Gastroesophageal sphincter (tissue), 4 donors: ENCODE measurements around the gene GRID1. TPM values are rescaled to one million over a fixed set of nuclear protein-coding genes. Genes with fewer than 3 reads are reported as not detected.

ENCODE experiments used
- ATAC-seq: fragments of 150-250 bp; one replicate; pipeline ENCODE4 v1.9.1; 2016; ENCODE audit warnings: mild to moderate bottlenecking, moderate library complexity
- H3K27ac ChIP-seq, 4 donors: fragments of 200-600 bp; sonication (generic) in 3 of 4; 1 replicate in 3 of 4; 2 replicates in 1 of 4; pipeline ENCODE4 v1.5.1; 2016 to 2019
- H3K27me3 ChIP-seq: fragments of 200-600 bp; sonication (generic); one replicate; pipeline ENCODE4 v1.5.1; 2019
- H3K36me3 ChIP-seq, 2 donors: fragments of 200-600 bp; sonication (generic); one replicate each; pipeline ENCODE4 v1.5.1; 2019; ENCODE audit warnings: control low read depth in 1 of 2
- H3K4me1 ChIP-seq, 3 donors: fragments of 200-600 bp; sonication (generic); 1 replicate in 2 of 3; 2 replicates in 1 of 3; pipeline ENCODE4 v1.5.1; 2016 to 2019; ENCODE audit warnings: control low read depth in 2 of 3
- H3K4me3 ChIP-seq, 2 donors: fragments of 200-600 bp; sonication (generic); one replicate each; pipeline ENCODE4 v1.5.1; 2019; ENCODE audit warnings: mild to moderate bottlenecking in 1 of 2, moderate library complexity in 1 of 2
- H3K9me3 ChIP-seq, 3 donors: fragments of 200-600 bp; sonication (generic); one replicate each; pipeline ENCODE4 v1.5.1; 2017 to 2019; ENCODE audit warnings: control low read depth in 2 of 3
- EP300 ChIP-seq: sonication (generic); formaldehyde crosslinking; IDR thresholded peaks from one replicate; pipeline ENCODE4 v1.6.1; 2017; ENCODE audit warnings: antibody characterized with exemption, mild to moderate bottlenecking
- POLR2A ChIP-seq, 2 donors: fragments of 450-650 bp; IDR thresholded peaks; one replicate each; pipeline ENCODE4 v1.6.1; 2017; ENCODE audit warnings: antibody characterized with exemption in 2 of 2, mild to moderate bottlenecking in 2 of 2, moderate library complexity in 1 of 2
- POLR2AphosphoS5 ChIP-seq: sonication (generic); formaldehyde crosslinking; IDR thresholded peaks from one replicate; pipeline ENCODE4 v1.6.1; 2017; ENCODE audit warnings: antibody characterized with exemption
- WGBS, 2 donors: methylation state at CpG; one replicate each; pipeline ENCODE4 v1.1.5; 2018; ENCODE audit warnings: low coverage in 1 of 2; 5-methylcytosine and 5-hydroxymethylcytosine counted together
- total RNA-seq, 4 donors: library from RNA; depleted of rRNA; stranded (reverse); fragments of >200 nt; gene quantifications; one replicate each; pipeline ENCODE4 v1.1.0, GENCODE V29; 2016
- TF ChIP-seq, protein P1 (sequence below), 4 experiments: fragments of 200-600 bp in 2 of 4; fragments of 450-650 bp in 2 of 4; sonication (generic) in 1 of 4; IDR thresholded peaks; one replicate each; pipeline ENCODE4 v1.5.1; 2017 to 2019; ENCODE audit warnings: antibody characterized with exemption in 4 of 4, mild to moderate bottlenecking in 2 of 4, moderate library complexity in 2 of 4

Gene GRID1
- total RNA-seq, 4 donors from 2014 or later, result 1.2 to 2.7 (median 1.7) TPM

DNA sequence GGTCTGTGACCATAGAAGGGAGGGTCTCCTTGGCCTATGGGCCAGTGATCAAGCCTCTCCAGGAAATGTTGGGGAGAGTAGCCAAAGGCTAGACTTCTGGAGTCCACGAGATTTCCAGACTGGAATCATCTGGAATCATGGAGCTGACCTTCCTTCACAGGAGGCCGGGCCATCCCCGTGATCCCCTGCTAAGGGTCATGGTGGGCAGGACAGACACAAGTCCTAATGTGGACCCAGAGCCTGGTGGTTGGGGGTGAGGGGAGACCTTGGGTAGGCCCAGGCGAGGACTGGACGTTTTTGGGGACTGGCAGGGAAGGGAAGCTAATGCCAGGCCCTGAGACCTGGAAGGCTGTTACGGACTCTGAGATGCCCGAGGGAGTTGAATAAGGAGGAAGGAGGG, 9.8 kb upstream of the GRID1 start:
- TF ChIP-seq POLR2A (IDR thresholded peaks at IDR 0.05), result no peak
- no peak for TF ChIP-seq POLR2AphosphoS5
- TF ChIP-seq, protein P1, sequence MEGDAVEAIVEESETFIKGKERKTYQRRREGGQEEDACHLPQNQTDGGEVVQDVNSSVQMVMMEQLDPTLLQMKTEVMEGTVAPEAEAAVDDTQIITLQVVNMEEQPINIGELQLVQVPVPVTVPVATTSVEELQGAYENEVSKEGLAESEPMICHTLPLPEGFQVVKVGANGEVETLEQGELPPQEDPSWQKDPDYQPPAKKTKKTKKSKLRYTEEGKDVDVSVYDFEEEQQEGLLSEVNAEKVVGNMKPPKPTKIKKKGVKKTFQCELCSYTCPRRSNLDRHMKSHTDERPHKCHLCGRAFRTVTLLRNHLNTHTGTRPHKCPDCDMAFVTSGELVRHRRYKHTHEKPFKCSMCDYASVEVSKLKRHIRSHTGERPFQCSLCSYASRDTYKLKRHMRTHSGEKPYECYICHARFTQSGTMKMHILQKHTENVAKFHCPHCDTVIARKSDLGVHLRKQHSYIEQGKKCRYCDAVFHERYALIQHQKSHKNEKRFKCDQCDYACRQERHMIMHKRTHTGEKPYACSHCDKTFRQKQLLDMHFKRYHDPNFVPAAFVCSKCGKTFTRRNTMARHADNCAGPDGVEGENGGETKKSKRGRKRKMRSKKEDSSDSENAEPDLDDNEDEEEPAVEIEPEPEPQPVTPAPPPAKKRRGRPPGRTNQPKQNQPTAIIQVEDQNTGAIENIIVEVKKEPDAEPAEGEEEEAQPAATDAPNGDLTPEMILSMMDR (IDR thresholded peaks at IDR 0.05), result no peak
- TF ChIP-seq EP300, result no peak
- Histone ChIP-seq H3K36me3 (no peaks in the 10 kb centered on the region), H3K4me3 (no peak overlapping the region), H3K9me3 (no peaks in the 10 kb centered on the region), H3K4me1 (peaks cover 0 to 10% (median 5%) of the 10 kb centered on the region in 3 donors), H3K27me3 (peaks cover 70% of the 10 kb centered on the region), H3K27ac (no peak overlapping the region)
- ATAC-seq, result no peak
- 74% methylated on average over 4 of the region's 7 CpGs; no CpG with 5 or more reads in 1 of the 2 donors for WGBS, 2 donors

DNA sequence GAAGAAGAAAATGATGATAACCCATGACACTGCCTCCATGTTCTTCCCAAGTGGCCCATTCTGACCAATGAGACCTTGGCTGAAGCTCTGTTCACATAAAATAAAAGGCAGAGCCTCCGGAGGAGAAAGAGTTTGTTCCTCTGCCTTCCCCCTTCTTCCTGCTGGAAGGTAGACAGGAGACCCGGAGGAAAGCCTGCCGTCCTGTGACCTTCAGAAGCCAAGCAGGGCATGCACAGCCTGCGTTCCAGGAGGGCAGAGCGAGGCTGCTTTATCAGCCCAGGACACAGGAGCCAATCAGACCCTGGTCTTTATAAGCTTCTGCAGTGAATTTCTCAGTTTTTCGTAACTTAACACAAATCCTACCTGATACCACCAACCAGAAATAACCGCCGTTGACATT, 8.6 kb upstream of the GRID1 start:
- no peak for ATAC-seq
- no peak for TF ChIP-seq POLR2A (IDR thresholded peaks at IDR 0.05)
- TF ChIP-seq, protein P1 (IDR thresholded peaks at IDR 0.05), result no peak
- no peak for TF ChIP-seq POLR2AphosphoS5
- no peak for TF ChIP-seq EP300
- WGBS, 2 donors, result 70 to 94% methylated on average over 3 to 8 of the region's 8 CpGs
- Histone ChIP-seq H3K36me3 (no peaks in the 10 kb centered on the region), H3K9me3 (no peaks in the 10 kb centered on the region), H3K27me3 (peaks cover 73% of the 10 kb centered on the region), H3K27ac (no peak overlapping the region), H3K4me3 (no peak overlapping the region), H3K4me1 (peaks cover 0 to 10% (median 5%) of the 10 kb centered on the region in 3 donors)

DNA sequence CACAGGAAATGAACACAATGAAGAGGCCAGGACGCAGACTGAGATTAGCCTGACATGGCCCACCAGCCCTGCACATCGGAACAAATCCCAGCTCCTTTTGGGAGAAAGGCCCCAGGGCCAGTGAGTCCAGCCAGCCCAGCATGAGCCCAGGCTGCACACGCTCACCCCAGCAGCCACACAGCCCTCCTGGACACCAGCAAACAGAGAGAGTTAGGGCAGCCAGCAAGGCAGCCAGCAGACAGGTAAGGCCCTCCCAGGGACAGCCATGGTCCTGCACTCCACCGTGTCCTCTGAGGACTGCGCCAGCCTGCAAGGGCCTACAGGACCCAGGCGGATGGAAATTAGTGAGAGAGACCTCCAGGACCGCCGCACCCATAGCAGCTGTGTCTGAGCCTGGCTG, 8.1 kb upstream of the GRID1 start:
- Histone ChIP-seq H3K4me3 (no peak overlapping the region), H3K4me1 (peaks cover 0 to 10% (median 5%) of the 10 kb centered on the region in 3 donors), H3K27ac (no peak overlapping the region), H3K27me3 (peaks cover 73% of the 10 kb centered on the region), H3K36me3 (no peaks in the 10 kb centered on the region), H3K9me3 (no peaks in the 10 kb centered on the region)
- TF ChIP-seq POLR2AphosphoS5, result no peak
- no peak for TF ChIP-seq POLR2A (IDR thresholded peaks at IDR 0.05)
- no peak for TF ChIP-seq EP300
- TF ChIP-seq, protein P1 (IDR thresholded peaks at IDR 0.05), result no peak
- ATAC-seq, result no peak
- WGBS, 2 donors, result 82% methylated on average over 3 of the region's 8 CpGs; no CpG with 5 or more reads in 1 of the 2 donors

DNA sequence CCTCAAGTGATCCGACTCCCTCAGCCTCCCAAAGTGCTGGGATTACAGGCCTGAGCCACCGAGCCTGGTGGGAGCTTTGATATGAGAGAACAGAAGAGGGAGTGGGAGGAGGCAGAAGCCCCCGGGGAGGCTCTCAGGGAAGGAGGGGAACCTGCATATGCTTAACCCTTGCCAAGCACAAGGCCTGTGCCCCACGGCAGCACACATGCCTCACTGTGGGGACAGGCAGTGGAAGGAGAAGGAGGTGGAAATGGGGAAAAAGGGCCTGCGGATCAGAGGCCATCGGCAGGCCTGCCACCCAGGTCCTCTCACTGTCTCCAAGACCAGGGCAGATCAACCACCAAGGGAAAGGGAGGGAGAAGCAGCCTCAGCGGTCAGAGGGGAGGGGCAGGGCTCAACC, 7.2 kb upstream of the GRID1 start:
- H3K9me3 ChIP-seq, result no peaks in the 10 kb centered on the region
- H3K4me1 ChIP-seq, result peaks cover 0 to 10% (median 5%) of the 10 kb centered on the region in 3 donors
- ATAC-seq, result no peak
- 43 to 50% methylated on average over 1 to 2 of the region's 7 CpGs for WGBS, 2 donors
- H3K36me3 ChIP-seq, result no peaks in the 10 kb centered on the region
- H3K27ac ChIP-seq, result no peak overlapping the region
- no peak overlapping the region for H3K4me3 ChIP-seq
- peaks cover 74% of the 10 kb centered on the region for H3K27me3 ChIP-seq
- no peak for TF ChIP-seq POLR2A (IDR thresholded peaks at IDR 0.05)
- TF ChIP-seq POLR2AphosphoS5, result no peak
- TF ChIP-seq, protein P1 (IDR thresholded peaks at IDR 0.05), result no peak
- no peak for TF ChIP-seq EP300

DNA sequence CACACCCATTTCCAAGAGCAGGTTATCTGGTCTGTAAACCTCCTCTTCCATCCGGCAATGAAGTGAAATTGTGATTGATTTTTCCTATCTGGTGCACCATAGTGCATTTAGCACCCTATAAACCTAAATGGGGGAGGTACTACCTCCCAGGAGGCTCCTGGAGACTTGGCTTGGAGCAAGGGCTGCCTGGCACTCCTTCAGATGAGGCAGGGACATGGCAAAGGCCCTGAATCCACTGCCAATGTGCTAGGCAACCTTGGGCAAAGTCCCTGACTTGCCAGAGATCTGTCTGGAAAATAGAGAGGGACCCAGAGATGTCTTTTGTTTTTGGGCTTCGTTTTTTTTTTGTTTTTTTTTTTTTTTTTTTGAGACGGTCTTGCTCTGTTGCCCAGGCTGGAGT, 6.7 kb upstream of the GRID1 start:
- Histone ChIP-seq H3K36me3 (no peaks in the 10 kb centered on the region), H3K4me1 (peaks cover 0 to 10% (median 5%) of the 10 kb centered on the region in 3 donors), H3K9me3 (no peaks in the 10 kb centered on the region), H3K27ac (no peak overlapping the region), H3K4me3 (no peak overlapping the region), H3K27me3 (peaks cover 75% of the 10 kb centered on the region)
- no peak for ATAC-seq
- TF ChIP-seq POLR2A (IDR thresholded peaks at IDR 0.05), result no peak
- TF ChIP-seq POLR2AphosphoS5, result no peak
- TF ChIP-seq, protein P1 (IDR thresholded peaks at IDR 0.05), result no peak
- TF ChIP-seq EP300, result no peak
- 54% methylated on average over 2 of the region's 3 CpGs; no CpG with 5 or more reads in 1 of the 2 donors for WGBS, 2 donors
